Medulla oblongata (tissue), 1 donor: ENCODE measurements around the gene MKRN2OS.
"Not testable (repeated sequence)": the region's sequence is repeated elsewhere in the genome, so short reads cannot be mapped to it uniquely, and the experiment has no call there.

Experiments
- DNase-seq: peaks from one replicate; pipeline ENCODE4 v3.0.0-alpha.2; 2015; ENCODE audit errors: extremely low spot score

The MKRN2OS gene

DNA sequence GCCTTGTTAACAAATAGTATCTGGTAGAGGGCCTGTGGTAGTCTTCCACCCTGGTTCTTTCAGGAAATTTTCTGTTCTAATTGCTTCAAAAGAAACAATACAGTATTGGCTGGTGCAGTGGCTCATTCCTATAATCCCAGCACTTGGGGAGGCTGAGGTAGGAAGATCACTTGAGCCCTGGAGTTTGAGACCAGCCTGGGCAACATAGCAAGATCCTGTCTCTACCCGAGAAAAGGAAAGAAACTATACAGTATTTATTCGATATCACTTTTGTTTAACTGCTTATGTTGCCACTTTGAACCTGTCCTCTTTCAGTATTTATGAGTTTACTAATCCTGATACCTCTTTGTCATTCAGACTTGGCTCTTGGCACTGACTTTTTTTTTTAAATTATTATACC lies 16.1 kb upstream of the MKRN2OS start:
- no peak for DNase-seq

DNA sequence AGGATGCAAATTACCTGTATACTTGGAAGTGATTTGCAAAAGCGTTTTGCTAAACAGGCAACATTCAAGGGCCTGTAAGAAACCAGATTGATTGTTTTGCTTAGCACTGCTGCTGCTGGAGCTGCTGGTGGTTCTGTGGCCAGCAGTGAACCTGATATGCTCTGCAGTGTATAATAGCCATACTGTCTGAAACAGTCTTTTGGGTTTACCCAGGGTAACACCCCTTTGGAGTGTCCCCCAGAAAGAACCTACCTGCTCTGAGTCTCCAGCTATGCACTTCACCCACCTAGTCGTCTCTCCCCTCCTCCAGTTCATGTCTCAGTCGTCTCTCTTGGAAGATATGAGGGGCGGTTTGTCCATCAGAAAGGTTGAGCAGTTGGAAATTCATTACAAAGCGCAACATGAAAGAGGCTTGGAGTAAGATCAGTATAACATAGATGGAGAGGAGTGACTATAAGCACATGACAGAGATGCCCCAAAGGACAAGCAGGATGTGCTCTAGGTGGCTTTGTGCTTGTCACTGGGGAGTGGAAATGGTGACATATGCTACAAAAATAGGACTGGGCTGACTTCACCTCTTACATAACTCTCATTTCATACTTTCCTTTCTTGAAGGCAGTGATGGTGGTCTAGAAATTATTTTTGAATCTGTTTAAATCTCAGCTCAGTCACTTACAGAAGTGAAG lies 15.3 kb upstream of the MKRN2OS start:
- no peak for DNase-seq

DNA sequence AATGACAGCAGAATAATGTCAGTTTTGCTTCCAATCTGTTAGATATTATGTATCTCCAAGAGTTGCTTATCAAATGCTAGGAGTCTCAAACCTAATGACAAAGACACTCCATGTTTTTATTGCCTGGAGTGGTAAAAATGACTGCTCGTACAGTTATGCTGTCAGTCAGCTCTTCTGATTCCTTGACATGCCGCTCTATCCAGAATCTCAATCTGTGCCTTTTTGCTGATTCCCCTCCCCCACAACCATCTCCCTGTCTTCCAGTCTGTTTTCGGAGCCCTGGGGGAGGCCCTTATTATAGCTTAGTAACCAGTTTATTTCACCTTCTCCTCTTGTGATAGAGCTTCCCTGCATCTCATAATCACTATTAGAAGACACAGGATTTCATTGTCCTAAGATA lies 14.2 kb upstream of the MKRN2OS start:
- DNase-seq = no peak

- no peak for DNase-seq
These were observed 13.4 kb upstream of the MKRN2OS start for GRCh38 chr3:12558706-12559105.

GRCh38 chr3:12557473-12558100 lies 12.3 kb upstream of the MKRN2OS start:
- DNase-seq = no peak

- DNase-seq = peak; percentile 83
These were observed 11.6 kb upstream of the MKRN2OS start, which contains the start of gene MKRN2 for GRCh38 chr3:12556690-12557472. Gene MKRN2, plus strand, starts transcription at chr3:12557087. Its CDS starts 64 bp downstream, at chr3:12557151.

- DNase-seq = no peak
These were observed 11.0 kb upstream of the MKRN2OS start for GRCh38 chr3:12556314-12556689.

GRCh38 chr3:12553921-12554391 lies 8.7 kb upstream of the MKRN2OS start:
- peak; percentile 46 for DNase-seq

DNA sequence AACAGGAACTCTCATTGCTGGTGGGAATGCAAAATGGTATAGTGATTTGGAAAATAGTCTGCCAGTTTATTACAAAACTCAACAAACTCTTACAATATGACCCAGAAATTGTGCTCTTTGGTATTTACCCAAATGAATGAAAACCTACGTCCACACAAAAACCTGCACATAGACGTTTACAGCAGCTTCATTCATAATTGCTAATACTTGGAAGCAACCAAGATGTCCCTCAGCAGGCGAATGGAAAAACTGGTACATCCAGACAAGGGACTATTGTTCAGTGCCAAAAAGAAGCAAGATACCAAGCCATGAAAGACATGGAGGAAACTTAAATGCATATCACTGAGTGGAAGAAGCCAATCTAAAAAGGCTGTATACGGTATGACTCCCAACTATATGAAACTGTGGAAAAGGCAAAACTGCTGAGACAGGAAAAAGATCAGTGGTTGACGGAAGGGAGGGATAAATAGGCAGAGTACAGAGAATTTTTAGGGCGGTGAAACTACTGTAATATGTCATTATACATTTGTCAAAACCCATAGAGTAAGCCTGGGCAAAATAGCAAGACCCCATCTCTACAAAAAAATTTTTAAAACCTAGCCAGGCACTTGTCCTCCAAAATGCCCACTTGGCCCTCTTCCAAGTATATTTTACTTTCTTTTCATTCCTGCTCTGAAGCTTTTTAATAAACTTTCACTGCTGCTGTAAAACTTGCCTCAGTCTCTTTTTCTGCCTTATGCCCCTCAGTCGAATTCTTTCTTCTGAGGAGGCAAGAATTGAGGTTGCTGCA lies 4.9 kb upstream of the MKRN2OS start:
- no peak for DNase-seq

GRCh38 chr3:12544652-12545472 lies 437 bp downstream of the MKRN2OS start:
- no peak for DNase-seq

DNA sequence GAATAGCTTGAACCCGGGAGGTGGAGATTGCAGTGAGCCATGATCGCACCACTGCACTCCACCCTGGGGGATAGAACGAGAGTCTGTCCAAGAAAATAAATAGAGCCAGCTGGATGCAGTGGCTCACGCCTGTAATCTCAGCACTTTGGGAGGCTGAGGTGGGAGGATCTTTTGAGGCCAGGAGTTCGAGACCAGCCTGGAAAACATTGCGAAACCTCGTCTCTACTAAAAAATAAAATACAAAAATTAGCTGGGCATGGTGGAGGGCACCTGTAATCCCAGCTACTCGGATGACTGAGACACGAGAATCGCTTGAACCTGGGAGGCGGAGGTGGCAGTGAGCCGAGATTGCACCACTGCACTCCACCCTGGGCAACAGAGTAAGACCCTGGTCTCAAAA lies 1.8 kb downstream of the MKRN2OS start:
- DNase-seq = not testable (repeated sequence)

DNA sequence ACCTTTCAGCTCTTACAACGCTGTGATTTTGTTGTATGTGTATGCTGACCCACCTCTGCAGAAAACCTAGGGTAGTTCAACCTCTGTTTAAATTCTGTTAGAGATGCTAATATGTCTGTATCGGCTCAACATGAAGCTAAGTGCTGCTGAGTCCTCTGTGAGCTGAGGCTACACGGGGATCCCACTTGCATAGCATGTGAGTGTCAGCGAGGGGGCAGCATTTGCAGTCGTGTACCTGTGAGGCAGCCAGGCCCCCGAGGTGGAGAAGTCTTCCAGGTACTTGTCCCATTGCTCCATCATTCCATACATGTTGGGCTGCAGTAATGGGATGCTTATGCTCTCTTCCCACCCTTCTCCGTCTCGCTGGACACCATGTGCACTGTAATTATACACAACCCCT lies 3.7 kb downstream of the MKRN2OS start:
- no peak for DNase-seq

GRCh38 chr3:12536423-12536822 lies 8.9 kb downstream of the MKRN2OS start:
- DNase-seq = no peak

DNA sequence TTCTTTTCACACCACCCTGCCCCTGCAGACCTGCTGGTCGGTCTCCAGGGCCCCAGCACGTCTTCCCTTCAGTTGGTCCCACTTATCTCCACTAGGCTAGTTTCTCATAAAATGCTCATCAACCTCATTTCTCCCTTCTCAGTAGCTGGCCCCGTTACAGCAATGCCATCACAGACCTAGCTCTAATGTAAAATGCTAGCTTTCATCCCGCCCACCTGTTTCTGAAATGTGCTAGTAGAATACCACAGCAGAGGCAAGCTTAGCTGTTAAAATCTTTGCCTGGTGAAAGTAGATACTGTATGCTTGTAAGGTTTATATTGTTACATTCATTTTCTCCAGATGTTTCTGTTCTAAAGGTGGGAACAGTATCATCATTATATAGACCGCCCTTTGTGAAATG lies 13.1 kb downstream of the MKRN2OS start:
- no peak for DNase-seq

GRCh38 chr3:12527757-12528143 lies 17.5 kb downstream of the MKRN2OS start:
- DNase-seq = no peak

GRCh38 chr3:12522721-12523120 lies 22.6 kb downstream of the MKRN2OS start:
- DNase-seq = no peak

- DNase-seq = no peak
These were observed 24.3 kb downstream of the MKRN2OS start for GRCh38 chr3:12521010-12521409.

GRCh38 chr3:12518261-12519028 lies 26.9 kb downstream of the MKRN2OS start:
- no peak for DNase-seq

DNA sequence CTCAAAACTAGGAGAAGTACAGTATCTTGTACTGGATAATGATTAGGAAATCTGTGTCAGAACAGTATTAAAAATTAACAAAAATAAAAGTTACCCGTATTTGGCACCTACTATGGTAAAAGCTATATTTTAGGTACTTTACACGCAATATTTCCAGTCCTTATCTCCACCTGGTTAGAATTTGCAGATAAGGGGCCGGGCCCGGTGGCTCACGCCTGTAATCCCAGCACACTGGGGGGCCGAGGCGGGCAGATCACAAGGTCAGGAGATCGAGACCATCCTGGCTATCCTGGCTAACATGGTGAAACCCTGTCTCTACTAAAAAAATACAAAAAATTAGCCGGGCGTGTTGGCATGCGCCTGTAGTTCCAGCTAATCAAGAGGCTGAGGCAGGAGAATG lies 28.4 kb downstream of the MKRN2OS start:
- DNase-seq = no peak

DNA sequence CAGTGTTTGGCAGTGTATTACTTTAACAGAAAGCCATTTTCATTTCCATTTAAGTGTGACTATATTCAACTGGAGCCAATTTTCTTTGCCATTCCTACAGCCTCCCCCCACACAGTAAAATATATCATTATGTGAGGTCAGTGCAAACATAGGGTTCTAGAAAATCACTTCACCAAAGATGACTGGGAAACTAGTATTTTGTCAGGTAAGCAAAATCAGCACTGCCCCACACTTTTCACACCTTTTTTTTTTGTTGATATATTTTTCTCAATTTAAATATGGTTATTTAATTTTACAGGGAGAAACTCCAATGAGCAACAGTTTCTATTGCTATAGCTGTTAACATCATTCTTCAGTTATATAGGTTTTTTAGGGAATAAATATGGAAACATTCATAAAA lies 29.7 kb downstream of the MKRN2OS start:
- no peak for DNase-seq
